CD4-positive, alpha-beta T cell (primary cell): ENCODE results near the gene EXOC1L. TPM values are rescaled to one million over a fixed set of nuclear protein-coding genes. Genes with fewer than 3 reads are reported as not detected.
"Not testable (repeated sequence)": the region's sequence is repeated elsewhere in the genome, so short reads cannot be mapped to it uniquely, and the experiment has no call there.

Experiments
- ATAC-seq: fragments of 200-7000 bp; cut with Tn5 transposase; one replicate; pipeline ENCODE4 v1.10.0; 2022; ENCODE audit warnings: mild to moderate bottlenecking; ENCODE audit not compliant: poor library complexity
- CTCF ChIA-PET: fragments of 350-600 bp; sonication (Branson Sonifier 250); formaldehyde crosslinking; loops from one replicate; lab custom pipeline; 2021; ENCODE audit warnings: antibody characterized with exemption, inconsistent platforms; lab: Charles Lee
- POLR2A ChIA-PET: fragments of 350-600 bp; sonication (Branson Sonifier 250); formaldehyde crosslinking; loops from one replicate; lab custom pipeline; 2021; ENCODE audit warnings: antibody characterized with exemption, inconsistent platforms; lab: Charles Lee
- DNase-seq, 14 experiments: peaks; one replicate each; pipeline ENCODE4 v3.0.0-alpha.2; 2013 to 2020; ENCODE audit warnings: mixed read lengths in 2 of 14
- H3K27ac ChIP-seq, 2 donors: one replicate each; pipeline versions ENCODE4 v1.5.1 to v1.7.0; 2013; ENCODE audit warnings: low read length in 2 of 2, low read depth in 1 of 2, mild to moderate bottlenecking in 1 of 2
- H3K27me3 ChIP-seq, 2 experiments: 1 replicate in 1 of 2; 2 replicates in 1 of 2; pipeline versions ENCODE4 v1.6.1 to v1.7.0; 2013; ENCODE audit warnings: low read length in 2 of 2, control low read depth in 1 of 2, mild to moderate bottlenecking in 1 of 2, moderate library complexity in 1 of 2; ENCODE audit not compliant: insufficient read depth in 2 of 2, control insufficient read depth in 1 of 2
- H3K36me3 ChIP-seq: one replicate; pipeline ENCODE4 v1.6.1; 2013; ENCODE audit warnings: low read length, control low read depth; ENCODE audit not compliant: insufficient read depth
- H3K4me1 ChIP-seq: one replicate; pipeline ENCODE4 v1.6.1; 2013; ENCODE audit warnings: low read length, control low read depth; ENCODE audit not compliant: insufficient read depth
- H3K4me3 ChIP-seq: one replicate; pipeline ENCODE4 v1.5.1; 2013; ENCODE audit warnings: mild to moderate bottlenecking, low read length, moderate library complexity
- H3K9me3 ChIP-seq, 2 experiments: 1 replicate in 1 of 2; 2 replicates in 1 of 2; pipeline versions ENCODE4 v1.6.1 to v1.7.0; 2013; ENCODE audit warnings: low read length in 2 of 2, mild to moderate bottlenecking in 2 of 2, control low read depth in 1 of 2, moderate library complexity in 1 of 2; ENCODE audit not compliant: control insufficient read depth in 1 of 2, insufficient read depth in 1 of 2
- H3K27ac Mint-ChIP-seq: one replicate; pipeline ENCODE4 v1.8.0; 2020; ENCODE audit warnings: mixed read lengths
- H3K27me3 Mint-ChIP-seq: one replicate; pipeline ENCODE4 v1.8.0; 2021; ENCODE audit warnings: mixed read lengths
- H3K36me3 Mint-ChIP-seq: one replicate; pipeline ENCODE4 v1.8.0; 2021; ENCODE audit warnings: low read depth, mixed read lengths
- H3K4me1 Mint-ChIP-seq: one replicate; pipeline ENCODE4 v1.8.0; 2021; ENCODE audit warnings: low read depth, mixed read lengths
- H3K4me3 Mint-ChIP-seq: one replicate; pipeline ENCODE4 v1.8.0; 2020; ENCODE audit warnings: mild to moderate bottlenecking, mixed read lengths
- H3K9me3 Mint-ChIP-seq: one replicate; pipeline ENCODE4 v1.8.0; 2020; ENCODE audit warnings: mixed read lengths
- intact Hi-C, 2 experiments: fragments of 100-400 bp; cut with DNase I in 1 of 2; cut with micrococcal nuclease in 1 of 2; formaldehyde crosslinking; loops; one replicate each; pipeline versions ENCODE4 v1.15.1 to v1.9.0; 2023 to 2025; cut with DNase I, micrococcal nuclease
- total RNA-seq, 174 experiments: library from RNA in 2 of 174; stranded (reverse) in 2 of 174; gene quantifications; one replicate each; pipeline ENCODE4 v1.2.3 and lab custom pipeline; 2021 to 2026
- TF ChIP-seq, protein P1 (sequence below): fragments of 200-600 bp; IDR thresholded peaks from one replicate; pipeline ENCODE4 v1.8.0; 2022; ENCODE audit warnings: antibody characterized with exemption, mild to moderate bottlenecking

The EXOC1L gene
- total RNA-seq, 2 experiments from 2014 or later: not detected

DNA sequence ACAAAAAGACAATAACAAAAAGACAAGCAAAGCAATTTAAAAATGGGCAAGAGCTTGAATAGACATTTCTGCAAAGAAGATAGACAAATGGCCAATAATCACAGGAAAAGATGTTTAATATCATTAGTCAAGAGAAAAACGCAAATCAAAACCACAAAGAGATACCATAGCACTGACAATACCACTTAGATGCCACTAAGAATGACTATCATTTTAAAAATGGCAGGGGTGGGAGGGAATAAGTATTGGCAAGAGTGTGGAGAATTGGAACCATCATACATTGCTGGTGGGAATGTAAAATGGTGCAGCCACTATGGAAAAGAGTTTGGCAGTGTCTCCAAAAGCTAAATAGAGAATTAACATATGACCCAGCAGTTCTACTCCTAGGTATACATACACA, 18.8 kb downstream of the EXOC1L start:
- peaks cover 51% of the 10 kb centered on the region for H3K27me3 Mint-ChIP-seq
- DNase-seq (no peak), ATAC-seq (no peak)

DNA sequence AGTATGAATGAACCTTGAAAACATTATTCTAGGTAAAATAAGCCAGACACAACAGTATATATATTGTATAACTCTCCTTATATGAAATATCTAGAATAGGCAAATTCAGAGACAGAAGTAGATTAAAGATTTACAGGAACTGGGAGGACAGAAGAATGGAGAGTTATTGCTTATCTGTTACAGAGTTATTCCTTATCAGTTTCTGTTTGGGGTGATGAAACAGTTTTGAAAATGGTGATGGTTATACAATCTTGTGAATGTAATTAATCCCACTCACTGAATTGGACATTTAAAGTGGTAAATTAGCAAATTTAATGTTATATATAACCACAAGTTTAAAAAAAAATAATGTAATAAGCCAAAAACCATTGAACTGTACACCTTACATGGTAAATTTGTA, 19.4 kb downstream of the EXOC1L start:
- Histone ChIP-seq H3K9me3 (peaks cover 0 to 10% of the 10 kb centered on the region in 2 experiments), H3K4me1 (no peaks in the 10 kb centered on the region), H3K27ac (no peak overlapping the region), H3K4me3 (no peak overlapping the region), H3K27me3 (peaks cover 0 to 4% of the 10 kb centered on the region in 2 experiments), H3K36me3 (no peaks in the 10 kb centered on the region)
- peaks cover 47% of the 10 kb centered on the region for H3K27me3 Mint-ChIP-seq
- H3K36me3 Mint-ChIP-seq: no peaks in the 10 kb centered on the region
- intact Hi-C loops: no loop called here
- H3K9me3 Mint-ChIP-seq: peaks cover 5% of the 10 kb centered on the region
- CTCF ChIA-PET: no interaction called here
- H3K4me3 Mint-ChIP-seq: no peak overlapping the region
- TF ChIP-seq, protein P1, sequence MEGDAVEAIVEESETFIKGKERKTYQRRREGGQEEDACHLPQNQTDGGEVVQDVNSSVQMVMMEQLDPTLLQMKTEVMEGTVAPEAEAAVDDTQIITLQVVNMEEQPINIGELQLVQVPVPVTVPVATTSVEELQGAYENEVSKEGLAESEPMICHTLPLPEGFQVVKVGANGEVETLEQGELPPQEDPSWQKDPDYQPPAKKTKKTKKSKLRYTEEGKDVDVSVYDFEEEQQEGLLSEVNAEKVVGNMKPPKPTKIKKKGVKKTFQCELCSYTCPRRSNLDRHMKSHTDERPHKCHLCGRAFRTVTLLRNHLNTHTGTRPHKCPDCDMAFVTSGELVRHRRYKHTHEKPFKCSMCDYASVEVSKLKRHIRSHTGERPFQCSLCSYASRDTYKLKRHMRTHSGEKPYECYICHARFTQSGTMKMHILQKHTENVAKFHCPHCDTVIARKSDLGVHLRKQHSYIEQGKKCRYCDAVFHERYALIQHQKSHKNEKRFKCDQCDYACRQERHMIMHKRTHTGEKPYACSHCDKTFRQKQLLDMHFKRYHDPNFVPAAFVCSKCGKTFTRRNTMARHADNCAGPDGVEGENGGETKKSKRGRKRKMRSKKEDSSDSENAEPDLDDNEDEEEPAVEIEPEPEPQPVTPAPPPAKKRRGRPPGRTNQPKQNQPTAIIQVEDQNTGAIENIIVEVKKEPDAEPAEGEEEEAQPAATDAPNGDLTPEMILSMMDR: no peak
- POLR2A ChIA-PET: no interaction called here
- no peaks in the 10 kb centered on the region for H3K4me1 Mint-ChIP-seq
- no peak for DNase-seq
- no peak overlapping the region for H3K27ac Mint-ChIP-seq
- no peak for ATAC-seq

More for the DNA sequence above, 18.8 kb downstream of the EXOC1L start:
- H3K9me3 Mint-ChIP-seq: peaks cover 5% of the 10 kb centered on the region
- ChIA-PET CTCF (no interaction called here), POLR2A (no interaction called here)
- Histone ChIP-seq H3K4me1 (no peaks in the 10 kb centered on the region), H3K27ac (no peak overlapping the region), H3K27me3 (peaks cover 0 to 4% of the 10 kb centered on the region in 2 experiments), H3K9me3 (peaks cover 0 to 10% of the 10 kb centered on the region in 2 experiments), H3K4me3 (no peak overlapping the region), H3K36me3 (no peaks in the 10 kb centered on the region)
- H3K27ac Mint-ChIP-seq: no peak overlapping the region
- H3K36me3 Mint-ChIP-seq: no peaks in the 10 kb centered on the region
- H3K4me1 Mint-ChIP-seq: no peaks in the 10 kb centered on the region
- intact Hi-C loops: no loop called here
- TF ChIP-seq, protein P1: no peak
- no peak overlapping the region for H3K4me3 Mint-ChIP-seq

DNA sequence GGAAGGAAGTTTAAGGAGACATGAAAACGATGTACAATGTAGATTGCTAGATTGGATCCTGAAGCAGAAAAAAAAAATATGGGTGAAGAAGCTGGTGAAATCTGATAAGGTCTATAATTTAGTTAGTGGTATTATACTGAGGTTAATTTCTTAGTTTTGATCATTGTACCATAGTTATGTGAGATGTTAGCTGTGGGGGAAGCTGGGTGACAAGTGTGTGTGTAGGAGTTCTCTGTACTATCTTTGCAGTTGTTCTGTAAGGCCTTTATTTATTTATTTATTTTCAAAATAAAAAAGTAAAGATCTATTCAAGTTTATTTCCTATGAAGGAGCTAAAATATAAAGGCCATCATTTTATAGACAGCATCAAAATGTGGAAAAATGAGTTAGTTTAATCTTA, 21.4 kb downstream of the EXOC1L start:
- CTCF ChIA-PET: interaction anchor here (0.9 kb wide), 1 partner anchor 478 kb away, joined by 4 read pairs; no protein-coding TSS in a partner anchor

DNA sequence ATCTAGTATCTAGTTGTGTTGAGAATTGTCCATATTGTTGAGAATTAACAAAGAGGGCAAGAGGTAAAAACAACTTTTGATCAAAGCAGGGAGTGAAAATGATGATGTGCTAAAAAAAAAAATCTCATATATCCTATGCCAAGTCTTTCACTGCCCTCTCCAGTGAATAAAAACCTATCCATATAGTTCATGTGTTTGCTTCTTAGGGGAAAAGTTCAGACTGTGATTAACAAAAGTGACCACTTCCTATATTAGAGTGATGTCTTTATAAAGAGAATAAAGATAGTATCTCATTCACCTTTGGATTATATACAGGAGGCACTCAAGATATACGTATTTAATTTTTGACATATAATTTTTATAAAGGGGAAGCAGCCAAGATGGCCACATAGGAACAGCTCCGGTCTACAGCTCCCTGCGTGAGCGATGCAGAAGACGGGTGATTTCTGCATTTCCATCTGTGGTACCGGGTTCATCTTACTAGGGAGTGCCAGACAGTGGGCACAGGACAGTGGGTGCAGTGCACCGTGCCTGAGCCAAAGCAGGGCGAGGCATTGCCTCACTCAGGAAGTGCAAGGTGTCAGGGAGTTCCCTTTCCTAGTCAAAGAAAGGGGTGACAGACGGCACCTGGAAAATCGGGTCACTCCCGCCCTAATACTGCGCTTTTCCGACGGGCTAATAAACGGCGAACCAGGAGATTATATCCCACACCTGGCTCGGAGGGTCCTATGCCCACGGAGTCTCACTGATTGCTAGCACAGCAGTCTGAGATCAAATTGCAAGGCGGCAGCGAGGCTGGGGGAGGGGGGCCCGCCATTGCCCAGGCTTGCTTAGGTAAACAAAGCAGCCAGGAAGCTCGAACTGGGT, 22.0 kb downstream of the EXOC1L start:
- H3K4me3 ChIP-seq, H3K27ac ChIP-seq, H3K4me3 Mint-ChIP-seq, H3K9me3 ChIP-seq, H3K27me3 ChIP-seq, H3K36me3 ChIP-seq, CTCF ChIA-PET, H3K4me1 Mint-ChIP-seq, H3K9me3 Mint-ChIP-seq, ATAC-seq, H3K4me1 ChIP-seq, intact Hi-C loops, H3K36me3 Mint-ChIP-seq, DNase-seq, H3K27ac Mint-ChIP-seq: not testable (repeated sequence)
- POLR2A ChIA-PET: interaction anchor here (0.6 kb wide), 1 partner anchor 300 kb away, joined by 3 read pairs; no protein-coding TSS in a partner anchor
- H3K27me3 Mint-ChIP-seq: peaks cover 28% of the 10 kb centered on the region

More for the DNA sequence above, 21.4 kb downstream of the EXOC1L start:
- Histone ChIP-seq H3K4me1 (no peaks in the 10 kb centered on the region), H3K9me3 (peaks cover 0 to 10% of the 10 kb centered on the region in 2 experiments), H3K27ac (no peak overlapping the region), H3K36me3 (no peaks in the 10 kb centered on the region), H3K27me3 (peaks cover 0 to 4% of the 10 kb centered on the region in 2 experiments), H3K4me3 (no peak overlapping the region)
- Mint-ChIP-seq H3K4me1 (no peaks in the 10 kb centered on the region), H3K27me3 (peaks cover 34% of the 10 kb centered on the region), H3K9me3 (peaks cover 5% of the 10 kb centered on the region), H3K27ac (no peak overlapping the region), H3K4me3 (no peak overlapping the region), H3K36me3 (no peaks in the 10 kb centered on the region)
- no peak for DNase-seq
- intact Hi-C loops: no loop called here
- TF ChIP-seq, protein P1: no peak
- POLR2A ChIA-PET: interaction anchor here (0.6 kb wide), 1 partner anchor 300 kb away, joined by 3 read pairs; no protein-coding TSS in a partner anchor
- ATAC-seq: no peak

DNA sequence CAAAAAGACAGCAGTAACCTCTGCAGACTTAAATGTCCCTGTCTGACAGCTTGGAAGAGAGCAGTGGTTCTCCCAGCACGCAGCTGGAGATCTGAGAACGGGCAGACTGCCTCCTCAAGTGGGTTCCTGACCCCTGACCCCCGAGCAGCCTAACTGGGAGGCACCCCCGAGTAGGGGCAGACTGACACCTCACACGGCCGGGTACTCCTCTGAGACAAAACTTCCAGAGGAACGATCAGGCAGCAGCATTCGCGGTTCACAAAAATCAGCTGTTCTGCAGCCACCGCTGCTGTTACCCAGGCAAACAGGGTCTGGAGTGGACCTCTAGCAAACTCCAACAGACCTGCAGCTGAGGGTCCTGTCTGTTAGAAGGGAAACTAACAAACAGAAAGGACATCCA, 22.7 kb downstream of the EXOC1L start:
- H3K27ac Mint-ChIP-seq, CTCF ChIA-PET, intact Hi-C loops, H3K4me3 ChIP-seq, H3K27me3 ChIP-seq, H3K27ac ChIP-seq, DNase-seq, POLR2A ChIA-PET, H3K4me3 Mint-ChIP-seq, H3K9me3 ChIP-seq, H3K4me1 ChIP-seq, H3K36me3 ChIP-seq, H3K9me3 Mint-ChIP-seq, ATAC-seq, H3K36me3 Mint-ChIP-seq, H3K4me1 Mint-ChIP-seq: not testable (repeated sequence)
- peaks cover 26% of the 10 kb centered on the region for H3K27me3 Mint-ChIP-seq
